ENCODE data around the gene MME.

- TF ChIP-seq CTCF (conservative IDR thresholded peaks at IDR 0.05 in 1 of 2, IDR thresholded peaks at IDR 0.05 in 1 of 2; ENCODE audit: low read depth in 1 of 2, low read length in 2 of 2) (no peak), EZH2 (IDR thresholded peaks at IDR 0.05; ENCODE audit: low read length, missing control alignments) (no peak)
These were observed 86.3 kb downstream of the MME start for GRCh38 chr3:155166441-155166840.

All from fibroblast of lung (primary cell).